HG03108 (cell line): ENCODE data around the gene ARFRP1.
"Not testable (repeated sequence)": the region's sequence is repeated elsewhere in the genome, so short reads cannot be mapped to it uniquely, and the experiment has no call there.

ENCODE experiments used
- ATAC-seq: cut with Tn5 transposase; IDR thresholded peaks from one replicate; pipeline ENCODE4 v1.9.1; 2021; ENCODE audit warnings: moderate library complexity; ENCODE audit not compliant: unreplicated experiment

The ARFRP1 gene

DNA sequence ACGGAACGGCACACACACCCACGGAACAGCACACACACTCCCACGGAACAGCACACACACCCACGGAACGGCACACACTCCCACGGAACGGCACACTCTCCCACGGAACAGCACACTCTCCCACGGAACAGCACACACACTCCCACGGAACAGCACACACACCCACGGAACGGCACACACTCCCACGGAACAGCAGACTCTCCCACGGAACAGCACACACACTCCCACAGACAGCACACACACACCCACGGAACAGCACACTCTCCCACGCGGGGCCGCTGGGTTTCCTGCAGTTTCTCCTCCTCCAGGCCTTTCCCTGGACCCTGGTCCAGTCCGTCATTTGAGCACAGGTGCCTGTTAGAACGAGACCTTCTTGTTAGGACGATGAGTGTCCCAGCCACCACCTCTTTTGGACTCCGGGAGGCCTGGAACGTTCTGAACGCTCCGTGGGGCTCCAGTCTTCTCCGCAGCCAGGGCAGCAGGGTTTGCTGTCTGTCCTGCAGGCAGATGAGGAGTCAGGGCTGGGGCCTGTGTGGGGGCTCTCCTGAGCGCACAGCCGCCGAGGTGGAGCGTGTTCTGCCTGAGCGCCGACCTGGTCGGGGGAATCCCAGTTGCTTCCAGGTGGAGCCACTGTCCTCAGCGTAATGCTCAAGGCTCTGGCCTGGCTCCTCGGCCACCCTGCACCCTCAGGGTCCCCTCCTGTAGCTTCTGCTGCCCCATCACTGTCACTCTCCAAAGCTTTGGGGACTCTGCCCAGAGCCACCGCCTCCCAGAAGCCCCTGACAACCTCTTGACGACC lies 28.9 kb downstream of the ARFRP1 start:
- no peak for ATAC-seq

DNA sequence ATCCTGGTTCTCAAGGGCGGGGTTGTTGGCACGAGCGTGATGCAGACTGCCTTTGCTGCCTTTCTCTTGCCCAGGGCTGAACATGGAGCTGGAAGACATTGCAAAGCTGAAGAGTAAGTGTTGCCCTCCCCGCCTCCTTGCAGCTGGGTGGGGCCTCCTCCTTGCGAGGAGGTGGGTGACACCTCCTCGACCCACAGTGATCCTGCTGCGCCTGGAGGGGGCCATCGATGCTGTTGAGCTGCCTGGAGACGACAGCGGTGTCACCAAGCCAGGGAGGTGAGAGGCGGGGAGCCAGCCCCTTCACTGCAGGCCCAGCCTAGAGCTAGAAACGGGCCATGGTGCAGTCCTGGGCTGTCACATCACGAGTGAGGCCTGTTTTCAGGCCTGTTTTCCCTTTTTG lies 29.7 kb downstream of the ARFRP1 start:
- ATAC-seq = no peak

DNA sequence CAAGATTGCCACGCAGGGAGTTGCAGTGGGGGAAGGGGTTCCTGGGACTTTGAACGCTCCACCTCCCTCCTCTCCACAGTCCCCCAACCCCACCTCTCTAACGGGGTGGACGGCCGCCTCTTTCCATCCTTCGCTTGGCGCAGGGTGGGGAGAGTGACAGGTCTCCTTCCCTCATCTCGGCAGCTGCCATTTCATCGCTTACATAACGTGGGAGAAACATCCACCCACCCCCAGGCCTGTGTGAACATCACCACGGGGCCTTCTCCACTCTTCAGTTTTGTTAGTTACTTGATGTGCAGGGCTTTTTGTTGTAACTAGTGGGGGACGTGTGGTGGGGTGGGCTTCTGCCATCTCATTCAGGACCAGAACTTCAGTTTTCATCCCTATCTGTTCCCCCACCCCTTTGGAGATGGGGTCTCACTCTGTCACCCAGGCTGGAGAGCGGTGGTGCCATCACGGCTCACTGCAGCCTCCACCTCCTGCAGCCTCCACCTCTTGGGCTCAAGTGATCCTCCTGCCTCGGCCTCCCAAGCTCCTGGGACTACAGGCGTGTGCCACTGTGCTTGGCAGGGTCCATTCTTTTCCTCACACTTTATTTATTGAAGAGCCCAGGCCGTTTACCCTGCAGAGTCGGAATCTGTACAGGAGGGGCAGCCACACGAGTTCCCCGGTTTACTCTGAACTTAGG lies 32.0 kb downstream of the ARFRP1 start:
- ATAC-seq = no peak

DNA sequence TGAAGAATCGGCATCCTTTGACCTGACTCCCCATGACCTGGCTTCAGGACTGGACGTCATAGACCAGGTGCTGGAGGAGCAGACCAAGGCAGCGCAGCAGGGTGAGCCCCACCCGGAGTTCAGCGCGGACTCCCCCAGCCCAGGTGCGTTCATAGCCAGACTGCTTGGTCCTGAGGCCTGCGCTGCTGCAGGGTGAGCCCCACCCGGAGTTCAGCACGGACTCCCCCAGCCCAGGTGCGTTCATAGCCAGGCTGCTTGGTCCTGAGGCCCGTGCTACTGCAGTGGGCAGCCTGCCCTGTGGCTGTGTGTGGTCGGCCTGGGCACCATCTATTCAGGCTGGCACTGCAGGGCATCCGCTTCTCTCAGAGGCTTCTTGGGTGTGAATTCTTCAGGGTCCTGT lies 33.8 kb downstream of the ARFRP1 start:
- no peak for ATAC-seq

DNA sequence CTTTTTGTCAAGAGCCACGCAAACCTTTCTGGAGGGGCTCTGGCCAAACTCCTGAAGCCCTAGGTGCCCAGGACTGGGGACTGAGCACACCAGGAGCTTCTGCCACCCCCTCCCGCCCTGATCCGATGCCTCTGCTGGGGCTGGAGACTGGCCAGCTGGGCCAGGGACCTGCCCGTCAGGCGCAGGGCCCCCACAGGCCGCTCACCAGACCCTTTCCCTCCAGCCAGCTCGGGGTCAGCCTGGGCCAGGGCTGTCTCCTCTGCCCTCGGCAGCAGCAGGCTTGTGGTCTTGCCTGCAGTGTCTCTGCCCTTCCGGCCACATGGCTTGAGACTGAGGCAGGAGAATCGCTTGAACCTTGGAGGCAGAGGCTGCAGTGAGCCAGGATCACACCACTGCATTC lies 35.1 kb downstream of the ARFRP1 start:
- ATAC-seq = no peak

DNA sequence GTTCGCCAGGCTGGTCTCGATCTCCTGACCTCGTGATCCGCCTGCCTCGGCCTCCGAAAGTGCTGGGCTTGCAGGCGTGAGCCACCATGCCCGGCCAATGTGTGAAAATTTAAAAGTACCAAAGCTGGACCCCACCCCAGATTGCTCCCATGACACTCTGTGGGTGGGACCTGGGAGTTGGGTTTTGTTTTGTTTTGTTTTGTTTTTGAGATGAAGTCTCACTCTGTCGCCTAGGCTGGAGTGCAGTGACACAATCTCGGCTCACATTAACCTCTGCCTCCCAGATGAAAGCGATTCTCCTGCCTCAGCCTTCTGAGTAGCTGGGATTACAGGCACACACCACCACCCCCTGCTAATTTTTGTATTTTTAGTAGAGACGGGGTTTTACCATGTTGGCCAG lies 36.1 kb downstream of the ARFRP1 start:
- not testable (repeated sequence) for ATAC-seq

DNA sequence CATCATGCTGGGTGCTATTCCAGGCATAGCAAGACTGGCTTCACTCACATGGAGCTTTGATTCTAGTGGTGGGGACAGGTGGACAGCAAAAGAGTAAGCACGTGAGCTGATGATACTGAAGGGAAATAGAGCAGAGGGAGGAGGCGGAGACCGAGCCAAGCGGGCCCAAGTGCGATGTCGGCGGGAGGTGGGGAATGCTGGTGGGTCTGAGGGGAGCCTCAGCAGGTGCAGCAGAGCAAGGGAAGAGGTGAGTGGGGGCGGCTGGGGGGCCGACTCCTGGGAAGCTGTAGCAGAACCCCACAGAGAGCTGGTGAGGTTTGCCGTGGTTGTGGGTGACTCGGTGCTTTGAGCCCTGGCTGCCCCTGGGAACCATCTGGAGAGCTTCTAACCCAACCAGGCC lies 39.4 kb downstream of the ARFRP1 start:
- ATAC-seq = no peak

DNA sequence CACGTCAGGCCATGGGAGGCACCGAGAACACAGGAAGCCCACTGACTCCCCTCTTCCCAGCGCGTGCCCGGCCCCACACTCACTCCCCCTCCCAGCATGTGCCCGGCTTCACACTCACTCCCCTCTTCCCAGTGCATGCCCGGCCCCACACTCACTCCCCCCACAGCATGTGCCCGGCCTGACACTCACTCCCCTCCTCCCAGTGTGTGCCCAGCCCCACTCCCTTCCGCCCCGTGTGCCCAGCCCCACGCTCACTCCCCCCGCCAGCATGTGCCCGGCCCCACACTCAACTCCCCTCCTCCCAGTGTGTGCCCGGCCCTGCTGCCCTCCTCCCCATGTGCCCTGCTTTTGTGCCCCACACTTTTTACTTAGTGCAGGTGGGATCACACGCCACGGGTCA lies 39.9 kb downstream of the ARFRP1 start:
- no peak for ATAC-seq

DNA sequence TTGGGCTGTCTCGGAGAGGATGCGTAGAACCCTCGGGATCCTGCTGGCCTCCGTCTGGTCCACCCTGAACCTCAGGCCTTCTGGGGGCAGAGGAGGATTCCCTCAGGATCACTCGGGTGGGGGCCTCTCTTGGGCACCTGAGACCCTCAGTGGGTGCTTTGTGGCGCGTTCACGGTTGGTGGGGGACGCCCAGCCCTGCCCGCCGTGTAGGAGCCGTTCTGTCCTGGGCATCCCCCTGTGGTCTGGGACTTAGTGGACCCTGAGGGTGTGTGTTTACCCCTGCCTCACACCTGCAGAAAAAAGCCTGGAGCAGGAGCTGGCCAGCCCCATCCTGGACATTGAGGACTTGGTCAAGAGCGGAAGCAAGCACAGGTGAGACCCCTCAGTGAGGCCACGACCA lies 42.1 kb downstream of the ARFRP1 start:
- no peak for ATAC-seq

DNA sequence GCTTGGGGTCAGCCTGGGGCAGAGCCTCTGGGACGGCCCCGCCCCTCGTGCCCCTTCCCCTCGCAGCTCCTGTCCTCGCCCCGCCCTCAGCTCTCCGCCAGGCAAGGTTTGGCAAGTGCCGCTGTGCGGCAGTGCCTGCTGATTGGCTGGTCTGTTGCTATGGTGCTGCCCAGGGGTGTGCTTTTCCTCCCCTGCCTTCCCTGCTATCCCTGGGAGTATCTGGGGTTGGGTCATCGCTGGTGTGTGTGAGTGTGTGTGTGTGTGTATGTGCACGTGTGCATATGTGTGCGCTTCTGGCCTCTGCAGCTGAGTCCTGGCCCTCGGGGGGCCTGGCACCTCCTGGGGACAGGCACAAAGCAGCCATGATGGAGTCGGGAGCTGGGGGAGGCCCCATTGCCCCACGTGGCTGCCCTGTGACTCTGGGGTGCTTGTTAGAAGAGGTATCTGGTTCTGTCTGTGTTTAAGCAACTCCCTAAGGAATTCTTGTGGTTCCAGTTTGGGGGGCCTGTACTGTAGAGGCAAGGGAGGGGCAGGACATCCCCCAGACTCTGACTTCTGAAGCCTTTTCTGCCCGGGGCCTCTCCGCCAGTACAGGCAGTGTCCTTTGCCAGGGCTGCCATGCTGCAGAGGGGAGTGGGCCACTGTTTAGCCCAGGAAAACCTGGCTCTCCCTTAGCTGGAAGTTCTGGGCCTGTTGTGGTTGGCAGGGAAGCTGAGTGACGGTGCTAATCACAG lies 42.7 kb downstream of the ARFRP1 start:
- no peak for ATAC-seq

DNA sequence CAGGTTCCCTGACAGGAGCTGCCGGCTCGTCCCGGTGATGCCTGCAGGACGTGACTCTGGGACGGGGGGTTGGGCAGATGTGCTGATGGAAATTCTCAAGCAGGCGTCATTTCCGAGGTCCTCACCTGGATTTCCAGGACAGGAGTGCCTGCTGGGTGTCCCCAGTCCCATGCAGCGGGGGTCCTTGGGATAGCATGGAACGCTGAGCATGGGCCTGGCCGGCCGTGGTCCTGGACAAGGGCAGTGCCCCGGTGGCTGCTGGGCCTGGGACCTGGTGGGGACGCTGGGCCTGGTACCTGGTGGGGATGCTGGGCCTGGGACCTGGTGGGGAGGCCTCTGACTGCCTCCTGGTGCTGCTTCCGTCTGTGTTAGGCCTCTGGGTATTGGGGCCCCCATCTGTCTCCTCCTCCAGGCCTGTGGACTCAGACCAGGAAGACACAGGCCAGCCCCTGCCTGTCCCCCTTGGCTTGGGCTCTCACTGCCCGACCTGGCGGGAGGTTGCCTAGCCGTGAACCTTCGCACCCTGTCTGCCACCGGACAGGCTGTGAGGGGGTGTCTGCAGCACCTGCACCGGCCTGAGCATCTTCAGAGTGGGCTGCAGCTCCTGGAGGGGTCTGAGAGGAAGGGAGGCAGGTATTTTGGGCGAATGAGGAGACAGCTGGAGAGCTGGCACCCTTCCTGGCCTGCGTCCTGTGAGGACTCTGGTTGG lies 43.5 kb downstream of the ARFRP1 start:
- no peak for ATAC-seq

DNA sequence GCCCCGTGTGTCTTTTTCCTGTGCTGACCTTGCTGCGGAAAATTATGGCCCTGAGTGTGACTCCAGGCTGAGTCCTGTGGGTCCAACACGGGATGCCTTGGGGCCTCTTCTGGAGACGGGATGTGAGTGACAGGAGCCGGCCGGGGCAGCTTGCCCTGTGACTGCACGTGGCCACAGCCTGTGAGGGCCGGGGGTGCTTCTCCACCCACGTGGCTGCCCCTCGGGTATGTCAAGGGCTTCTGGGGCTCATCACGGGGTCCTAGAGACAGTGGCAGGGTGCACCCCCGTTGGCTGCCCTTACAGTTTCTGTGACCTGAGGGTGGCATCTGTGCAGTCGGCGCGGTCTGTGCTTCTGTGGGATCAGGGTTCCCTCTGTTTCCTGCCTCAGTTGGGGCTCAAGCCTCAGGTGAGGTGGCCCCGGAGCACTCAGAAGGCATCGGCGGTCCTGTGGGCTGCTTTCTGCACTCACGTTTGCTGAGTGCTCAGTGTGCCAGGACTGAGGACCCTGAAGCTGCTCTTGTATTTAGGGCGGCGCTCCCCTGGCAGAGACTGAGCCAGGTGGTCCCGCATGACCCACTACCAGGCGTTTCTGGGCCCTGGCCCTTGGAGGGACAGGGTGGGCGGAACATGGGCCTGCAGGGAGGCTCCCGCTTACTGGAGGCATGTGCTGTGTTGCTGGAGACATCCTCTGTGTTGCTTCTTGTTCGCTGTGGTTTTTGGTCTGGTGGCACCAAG lies 44.3 kb downstream of the ARFRP1 start:
- no peak for ATAC-seq

DNA sequence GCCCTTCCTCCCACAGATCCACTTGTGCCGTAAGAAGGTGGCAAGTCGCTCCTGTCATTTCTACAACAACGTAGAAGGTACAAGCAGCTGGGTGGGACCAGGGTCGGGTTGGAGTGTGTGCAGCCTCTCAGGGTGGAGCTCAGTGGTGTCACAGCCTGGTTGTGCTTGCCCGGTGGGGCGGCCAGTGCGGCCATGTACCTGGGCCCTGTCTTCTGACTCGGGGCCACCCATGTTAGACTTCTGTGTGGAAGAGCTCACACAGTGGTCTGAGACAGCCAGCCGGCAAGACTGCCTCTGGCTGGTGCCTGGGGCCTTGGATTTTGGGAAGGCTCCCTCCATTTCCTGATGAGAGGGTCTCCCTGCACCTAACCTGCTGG lies 45.0 kb downstream of the ARFRP1 start:
- no peak for ATAC-seq

DNA sequence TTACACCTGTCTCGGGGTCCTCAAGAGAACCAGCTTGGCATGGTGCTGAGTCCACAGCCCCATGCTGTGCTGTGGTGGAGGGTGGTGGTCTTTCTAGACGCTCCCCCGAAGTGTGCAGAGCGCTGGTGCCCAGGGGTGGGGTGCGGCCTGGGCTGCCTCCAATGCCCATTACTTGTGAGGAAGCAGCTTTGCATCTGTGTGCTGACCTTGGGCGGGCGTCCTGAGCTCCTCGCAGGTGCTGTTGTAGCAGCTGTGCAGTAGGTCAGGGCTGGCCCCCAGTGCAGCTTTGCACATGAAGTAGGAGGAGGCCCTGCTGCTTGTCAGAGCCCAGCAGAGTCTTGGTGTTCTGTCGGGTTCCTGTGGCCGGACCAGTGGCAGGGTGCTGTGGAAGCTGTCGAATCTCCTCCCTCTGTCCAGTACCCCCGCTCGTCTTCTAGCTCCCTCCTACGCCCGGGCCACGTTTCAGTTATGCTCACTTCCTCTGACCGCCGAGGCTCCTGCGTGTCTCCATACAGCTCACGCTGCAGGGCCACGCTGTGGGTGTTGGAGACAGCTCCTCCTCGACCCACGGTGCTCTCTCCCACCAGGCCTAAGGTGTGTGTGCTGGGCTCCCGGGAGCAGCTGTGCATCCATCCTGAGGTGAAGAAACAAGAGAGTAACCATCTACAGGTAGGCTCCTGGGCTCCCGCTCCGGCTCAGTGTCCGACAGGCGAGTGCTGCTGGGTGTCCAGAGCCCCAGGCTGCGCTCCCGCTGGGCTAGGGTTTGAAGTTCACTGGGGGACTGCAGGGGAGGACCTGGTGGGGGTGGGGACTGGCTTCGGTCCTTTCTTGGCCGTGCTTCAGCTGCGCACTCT lies 45.6 kb downstream of the ARFRP1 start:
- ATAC-seq = no peak

DNA sequence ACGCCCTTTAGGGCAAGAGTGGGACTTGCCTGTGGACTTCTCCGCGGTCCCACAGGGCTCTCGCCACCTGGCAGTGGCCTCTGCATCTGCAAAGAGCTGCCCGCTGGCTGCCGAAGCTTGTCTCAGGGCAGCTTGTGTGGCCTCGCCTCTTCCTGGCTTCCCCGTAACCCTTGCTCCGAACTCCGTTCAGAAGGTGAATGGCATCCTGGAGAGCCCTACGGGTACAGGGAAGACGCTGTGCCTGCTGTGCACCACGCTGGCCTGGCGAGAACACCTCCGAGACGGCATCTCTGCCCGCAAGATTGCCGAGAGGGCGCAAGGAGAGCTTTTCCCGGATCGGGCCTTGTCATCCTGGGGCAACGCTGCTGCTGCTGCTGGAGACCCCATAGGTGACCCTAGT lies 46.7 kb downstream of the ARFRP1 start:
- ATAC-seq = no peak

DNA sequence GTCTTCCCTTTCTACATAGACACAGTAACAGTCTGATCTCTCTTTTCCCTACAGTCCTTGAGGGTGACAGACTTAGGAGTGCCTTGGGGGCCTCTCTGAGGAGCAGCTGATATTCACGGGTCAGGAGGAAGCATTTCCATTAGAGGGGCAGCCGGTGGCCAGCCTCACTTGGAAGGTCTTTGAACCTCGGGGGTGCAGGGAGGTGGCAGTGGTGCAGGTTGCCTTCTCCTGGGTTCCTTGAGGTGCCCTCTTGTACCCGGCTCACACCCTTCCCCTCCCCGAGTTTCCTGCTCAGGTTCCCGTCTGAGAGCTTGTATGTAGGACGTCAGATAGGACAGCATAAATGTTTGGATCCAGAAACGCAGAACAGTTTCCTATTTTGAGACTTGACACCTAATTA lies 47.2 kb downstream of the ARFRP1 start:
- ATAC-seq = no peak

DNA sequence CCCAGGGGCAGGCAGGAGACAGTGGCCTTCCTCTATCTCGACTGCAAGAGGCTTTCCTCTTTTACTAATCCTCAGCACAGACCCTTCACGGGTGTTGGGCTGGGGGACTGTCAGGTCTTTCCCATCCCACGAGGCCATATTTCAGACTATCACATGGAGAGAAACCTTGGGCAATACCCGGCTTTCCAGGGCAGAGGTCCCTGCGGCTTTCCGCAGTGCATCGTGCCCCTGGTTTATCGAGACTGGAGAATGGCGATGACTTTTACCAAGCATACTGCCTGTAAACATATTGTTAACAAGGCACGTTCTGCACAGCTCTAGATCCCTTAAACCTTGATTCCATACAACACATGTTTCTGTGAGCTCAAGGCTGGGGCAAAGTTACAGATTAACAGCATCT lies 47.6 kb downstream of the ARFRP1 start:
- not testable (repeated sequence) for ATAC-seq

DNA sequence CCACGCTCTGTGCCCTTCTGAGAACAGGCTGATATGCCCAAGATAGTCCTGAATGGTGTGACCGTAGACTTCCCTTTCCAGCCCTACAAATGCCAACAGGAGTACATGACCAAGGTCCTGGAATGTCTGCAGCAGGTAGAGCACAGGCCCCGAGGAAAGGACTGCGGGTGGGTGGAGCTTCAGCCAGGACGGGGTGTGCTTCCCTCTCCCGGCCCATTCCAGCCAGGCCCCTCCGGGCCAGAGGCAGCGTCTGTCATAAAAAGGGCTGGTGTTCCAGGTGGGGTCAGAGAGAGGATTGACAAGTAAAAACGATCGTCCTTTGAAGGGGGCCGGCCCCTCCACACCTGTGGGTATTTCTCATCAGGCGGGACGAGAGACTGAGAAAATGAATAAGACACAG lies 48.4 kb downstream of the ARFRP1 start:
- no peak for ATAC-seq

DNA sequence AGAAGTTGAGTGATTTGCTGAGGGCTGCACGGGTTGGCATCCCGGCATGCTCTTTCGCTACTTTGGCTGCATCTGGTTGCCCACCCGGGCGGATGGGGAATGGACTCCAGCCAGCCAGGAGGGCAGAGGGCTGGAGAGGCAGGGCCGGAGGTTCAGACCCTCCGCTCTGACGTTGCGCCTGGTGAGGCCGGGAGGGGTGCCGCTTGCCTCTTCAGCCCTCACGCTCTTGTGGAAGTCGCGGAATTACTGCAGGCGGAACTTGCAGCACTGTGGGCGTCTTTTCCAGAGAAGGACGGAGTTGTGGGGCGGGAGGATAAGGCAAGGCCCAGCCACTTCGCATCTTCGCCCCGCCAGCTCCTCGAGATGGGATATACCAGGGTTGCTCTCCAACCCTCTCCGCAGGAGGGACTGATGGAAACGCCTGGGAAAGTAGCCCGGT lies 49.0 kb downstream of the ARFRP1 start:
- no peak for ATAC-seq
